GM12878 (cell line): ENCODE results near the gene STPG1.

Experiments
- CHD1 ChIP-seq: IDR thresholded peaks from 2 replicates; pipeline ENCODE4 v1.6.1; 2012; ENCODE audit warnings: low read depth, low read length, improper control_type of control experiment
- CTCF ChIP-seq, 3 experiments: IDR thresholded peaks in 2 of 3; conservative IDR thresholded peaks in 1 of 3; 2 replicates each; pipeline ENCODE4 v1.5.1; 2011; ENCODE audit warnings: low read depth in 3 of 3, low read length in 3 of 3, mild to moderate bottlenecking in 3 of 3, control low read depth in 2 of 3, moderate library complexity in 2 of 3, inconsistent platforms in 1 of 3, mixed read lengths in 1 of 3; ENCODE audit not compliant: control insufficient read depth in 2 of 3, insufficient read depth in 1 of 3; ENCODE audit errors: extremely low read depth in 1 of 3
- DPF2 ChIP-seq: fragments of 450-650 bp; IDR thresholded peaks from 2 replicates; pipeline ENCODE4 v1.6.1; 2017; ENCODE audit warnings: mild to moderate bottlenecking
- NFXL1 ChIP-seq: fragments of 450-650 bp; IDR thresholded peaks from 2 replicates; pipeline ENCODE4 v1.6.1; 2017; ENCODE audit warnings: antibody characterized with exemption, mild to moderate bottlenecking, borderline replicate concordance
- NRF1 ChIP-seq: conservative IDR thresholded peaks from 2 replicates; pipeline ENCODE4 v1.6.1; 2011; ENCODE audit warnings: mild to moderate bottlenecking, low read depth, low read length, improper control_type of control experiment
- POLR2A ChIP-seq: IDR thresholded peaks from 2 replicates; pipeline ENCODE4 v1.6.1; 2011; ENCODE audit warnings: low read depth, mild to moderate bottlenecking, low read length
- POLR2AphosphoS5 ChIP-seq: IDR thresholded peaks from 2 replicates; pipeline ENCODE4 v1.6.1; 2011; ENCODE audit warnings: mild to moderate bottlenecking, low read length, inconsistent platforms
- SREBF2 ChIP-seq: IDR thresholded peaks from 2 replicates; pipeline ENCODE4 v1.6.1; 2012; ENCODE audit warnings: mild to moderate bottlenecking, low read length

GRCh38 chr1:24364975-24365678 is 48.5 kb downstream of the STPG1 start:
- TF ChIP-seq POLR2AphosphoS5 = no peak
- no peak for TF ChIP-seq DPF2
- no peak for TF ChIP-seq POLR2A
- TF ChIP-seq CHD1 = no peak
- no peak for TF ChIP-seq CTCF (IDR thresholded peaks at IDR 0.05 in 2 of 3, conservative IDR thresholded peaks at IDR 0.05 in 1 of 3; ENCODE audit: control insufficient read depth in 2 of 3, extremely low read depth in 1 of 3, insufficient read depth in 1 of 3, low read depth in 3 of 3, low read length in 3 of 3)
- TF ChIP-seq NFXL1 = no peak
- TF ChIP-seq NRF1 = no peak
- no peak for TF ChIP-seq SREBF2
